ENCODE results near the gene ZNF486. TPM values are rescaled to one million over a fixed set of nuclear protein-coding genes. Genes with fewer than 3 reads are reported as not detected.
"Not testable (repeated sequence)": the region's sequence is repeated elsewhere in the genome, so short reads cannot be mapped to it uniquely, and the experiment has no call there.

The ZNF486 gene
- total RNA-seq, 1 donor from 2014 or later = 15.4 TPM

DNA sequence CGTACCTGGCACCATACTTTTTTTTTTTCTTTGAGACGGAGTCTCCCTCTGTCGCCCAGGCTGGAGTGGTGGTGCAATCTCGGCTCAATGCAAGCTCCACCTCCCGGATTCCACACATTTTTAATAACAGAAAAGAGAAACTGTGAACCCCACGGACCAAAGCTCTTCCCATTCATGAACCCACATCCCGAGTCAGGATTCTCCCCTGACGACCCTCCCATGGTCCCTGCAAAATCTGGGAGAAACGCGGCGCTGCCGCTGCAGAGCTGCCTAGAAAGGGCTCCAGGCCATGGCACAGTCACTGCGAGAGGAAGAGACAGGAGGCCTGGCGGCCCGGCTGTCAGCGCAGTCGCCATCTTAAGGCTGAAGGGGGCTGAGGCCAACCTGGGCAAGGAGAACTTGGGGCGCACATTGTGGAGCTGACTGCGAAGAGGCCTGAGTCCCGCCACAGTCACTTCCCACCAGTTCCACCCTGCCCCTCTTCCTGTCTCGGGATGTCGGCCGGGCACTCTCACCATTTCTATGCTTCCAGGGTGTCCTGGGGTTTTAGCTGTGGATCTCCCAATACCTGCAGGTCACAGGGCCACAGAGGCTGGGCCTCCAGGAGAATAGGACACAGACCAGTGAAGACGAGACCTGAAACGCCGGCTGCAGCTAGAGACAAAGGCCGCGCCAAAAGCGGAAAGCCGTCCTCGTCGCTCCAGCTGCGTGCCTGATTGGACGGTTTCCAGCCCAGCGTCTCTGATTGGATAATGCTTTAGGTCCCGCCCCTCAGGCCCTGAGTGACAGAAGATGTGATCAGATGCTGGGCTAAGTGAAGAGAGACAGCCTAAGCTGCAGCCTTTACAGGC lies 71.0 kb downstream of the ZNF486 start:
- peak; percentile 73 for DNase-seq (ENCODE audit: low read depth, low spot score)
- TF ChIP-seq, protein P1, sequence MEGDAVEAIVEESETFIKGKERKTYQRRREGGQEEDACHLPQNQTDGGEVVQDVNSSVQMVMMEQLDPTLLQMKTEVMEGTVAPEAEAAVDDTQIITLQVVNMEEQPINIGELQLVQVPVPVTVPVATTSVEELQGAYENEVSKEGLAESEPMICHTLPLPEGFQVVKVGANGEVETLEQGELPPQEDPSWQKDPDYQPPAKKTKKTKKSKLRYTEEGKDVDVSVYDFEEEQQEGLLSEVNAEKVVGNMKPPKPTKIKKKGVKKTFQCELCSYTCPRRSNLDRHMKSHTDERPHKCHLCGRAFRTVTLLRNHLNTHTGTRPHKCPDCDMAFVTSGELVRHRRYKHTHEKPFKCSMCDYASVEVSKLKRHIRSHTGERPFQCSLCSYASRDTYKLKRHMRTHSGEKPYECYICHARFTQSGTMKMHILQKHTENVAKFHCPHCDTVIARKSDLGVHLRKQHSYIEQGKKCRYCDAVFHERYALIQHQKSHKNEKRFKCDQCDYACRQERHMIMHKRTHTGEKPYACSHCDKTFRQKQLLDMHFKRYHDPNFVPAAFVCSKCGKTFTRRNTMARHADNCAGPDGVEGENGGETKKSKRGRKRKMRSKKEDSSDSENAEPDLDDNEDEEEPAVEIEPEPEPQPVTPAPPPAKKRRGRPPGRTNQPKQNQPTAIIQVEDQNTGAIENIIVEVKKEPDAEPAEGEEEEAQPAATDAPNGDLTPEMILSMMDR (conservative IDR thresholded peaks at IDR 0.05) = no peak
- no peaks in the 10 kb centered on the region for H3K27me3 Mint-ChIP-seq (ENCODE audit: low read depth)
- H3K4me1 Mint-ChIP-seq = peaks cover 4% of the 10 kb centered on the region
- peaks cover 20% of the 10 kb centered on the region for H3K36me3 Mint-ChIP-seq (ENCODE audit: low read depth)
- peak overlapping the region; percentile 100 for H3K27ac Mint-ChIP-seq (ENCODE audit: unreplicated experiment)
- H3K9me3 Mint-ChIP-seq = no peaks in the 10 kb centered on the region
- peak overlapping the region; percentile 100 for H3K4me3 Mint-ChIP-seq

DNA sequence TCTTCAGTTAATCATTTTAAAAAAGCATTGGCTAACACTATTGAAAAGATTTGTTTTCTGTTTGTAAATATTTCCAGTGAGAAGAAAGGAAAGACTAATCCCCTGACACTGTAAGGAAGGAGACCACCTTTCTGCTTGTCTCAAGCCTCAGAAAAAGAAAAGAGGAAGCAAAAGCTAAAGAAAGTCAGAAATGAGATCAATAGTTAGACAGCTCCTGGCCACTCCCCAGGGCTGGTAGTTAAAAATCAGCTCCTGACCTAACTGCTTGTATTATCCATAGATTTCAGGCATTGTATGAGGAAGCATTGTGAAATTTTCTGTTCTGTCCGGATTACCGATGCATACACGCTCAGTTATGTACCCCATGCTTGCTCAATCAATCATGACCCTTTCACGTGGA lies 76.6 kb downstream of the ZNF486 start:
- H3K4me3 Mint-ChIP-seq = no peak overlapping the region
- no peak overlapping the region for H3K27ac Mint-ChIP-seq (ENCODE audit: unreplicated experiment)
- no peaks in the 10 kb centered on the region for H3K4me1 Mint-ChIP-seq

DNA sequence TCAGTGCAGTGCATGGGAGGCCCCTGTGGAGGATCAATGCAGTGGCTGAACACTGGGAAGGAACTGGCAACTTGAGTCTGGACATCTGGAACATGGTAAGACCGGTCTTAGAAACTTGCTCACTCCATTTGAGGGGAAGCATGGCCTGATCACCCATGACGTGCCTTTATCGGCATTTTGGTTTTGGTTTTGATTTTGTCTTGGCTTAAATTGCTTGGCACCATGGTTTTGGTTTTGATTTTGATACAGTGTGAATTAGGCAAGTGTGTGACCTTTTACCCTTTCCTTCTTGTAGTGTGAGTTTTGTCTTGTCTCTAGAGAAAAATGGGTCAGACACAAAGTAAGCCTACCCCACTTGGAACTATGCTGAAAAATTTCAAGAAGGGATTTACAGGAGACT lies 77.3 kb downstream of the ZNF486 start:
- no peaks in the 10 kb centered on the region for H3K27me3 Mint-ChIP-seq (ENCODE audit: low read depth)
- DNase-seq (ENCODE audit: low read depth, low spot score) = no peak
- no peak overlapping the region for H3K27ac Mint-ChIP-seq (ENCODE audit: unreplicated experiment)
- H3K36me3 Mint-ChIP-seq (ENCODE audit: low read depth) = no peaks in the 10 kb centered on the region
- H3K9me3 Mint-ChIP-seq = no peaks in the 10 kb centered on the region
- TF ChIP-seq, protein P1 (conservative IDR thresholded peaks at IDR 0.05) = no peak
- H3K4me3 Mint-ChIP-seq = no peak overlapping the region
- H3K4me1 Mint-ChIP-seq = no peaks in the 10 kb centered on the region

More for the DNA sequence above, 76.6 kb downstream of the ZNF486 start:
- H3K9me3 Mint-ChIP-seq = no peaks in the 10 kb centered on the region
- no peak for DNase-seq (ENCODE audit: low read depth, low spot score)
- H3K27me3 Mint-ChIP-seq (ENCODE audit: low read depth) = no peaks in the 10 kb centered on the region
- TF ChIP-seq, protein P1 (conservative IDR thresholded peaks at IDR 0.05) = no peak
- no peaks in the 10 kb centered on the region for H3K36me3 Mint-ChIP-seq (ENCODE audit: low read depth)

DNA sequence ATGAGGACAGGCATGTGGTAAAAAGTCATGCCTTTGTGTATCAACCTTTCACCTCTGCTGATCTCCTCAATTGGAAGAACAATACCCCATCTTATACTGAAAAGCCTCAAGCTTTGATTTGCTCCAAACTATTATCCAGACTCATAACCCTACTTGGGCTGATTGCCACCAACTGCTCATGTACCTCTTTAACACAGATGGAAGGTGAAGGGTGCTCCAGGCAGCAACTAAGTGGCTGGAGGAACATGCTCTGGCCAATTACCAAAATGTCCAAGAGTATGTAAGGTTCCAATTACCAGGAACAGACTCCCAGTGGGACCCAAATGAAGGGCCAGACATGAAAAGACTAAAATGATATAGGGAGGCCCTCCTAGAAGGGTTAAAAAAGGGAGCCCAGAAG lies 78.3 kb downstream of the ZNF486 start:
- Mint-ChIP-seq H3K9me3 (no peaks in the 10 kb centered on the region), H3K4me3 (no peak overlapping the region), H3K27ac (ENCODE audit: unreplicated experiment) (no peak overlapping the region), H3K27me3 (ENCODE audit: low read depth) (no peaks in the 10 kb centered on the region), H3K36me3 (ENCODE audit: low read depth) (no peaks in the 10 kb centered on the region), H3K4me1 (no peaks in the 10 kb centered on the region)
- DNase-seq (ENCODE audit: low read depth, low spot score) = no peak
- TF ChIP-seq, protein P1 (conservative IDR thresholded peaks at IDR 0.05) = no peak

DNA sequence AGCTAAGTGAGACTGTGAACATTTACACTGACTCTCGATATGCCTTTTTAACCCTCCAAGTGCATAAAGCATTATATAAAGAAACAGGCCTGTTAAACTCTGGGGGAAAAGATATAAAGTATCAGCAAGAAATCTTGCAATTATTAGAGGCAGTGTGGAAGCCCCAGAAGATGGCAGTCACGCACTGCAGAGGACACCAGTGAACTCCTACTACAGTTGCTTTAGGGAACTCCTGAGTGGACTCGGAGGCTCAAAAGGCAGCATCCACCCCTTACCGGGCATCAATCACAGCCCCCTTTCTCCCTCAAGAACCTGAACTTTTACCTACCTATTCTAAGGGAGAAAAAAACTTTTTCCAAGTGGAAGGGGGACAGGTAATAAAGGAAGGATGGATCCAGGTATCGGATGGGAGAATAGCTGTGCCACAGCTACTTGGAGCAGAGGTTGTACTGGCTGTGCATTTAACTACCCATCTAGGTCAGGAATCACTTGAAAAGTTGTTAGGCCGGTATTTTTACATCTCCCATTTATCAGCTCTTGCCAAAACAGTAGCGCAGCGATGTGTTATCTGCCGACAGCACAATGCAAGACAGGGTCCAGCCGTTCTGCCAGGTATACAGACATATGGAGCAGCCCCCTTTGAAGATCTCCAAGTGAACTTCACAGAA lies 80.1 kb downstream of the ZNF486 start:
- no peaks in the 10 kb centered on the region for H3K9me3 Mint-ChIP-seq
- H3K4me3 Mint-ChIP-seq = no peak overlapping the region
- peak; percentile 14 for DNase-seq (ENCODE audit: low read depth, low spot score)
- H3K27me3 Mint-ChIP-seq (ENCODE audit: low read depth) = no peaks in the 10 kb centered on the region
- TF ChIP-seq, protein P1 (conservative IDR thresholded peaks at IDR 0.05) = peak; percentile 70
- no peak overlapping the region for H3K27ac Mint-ChIP-seq (ENCODE audit: unreplicated experiment)
- H3K4me1 Mint-ChIP-seq = no peaks in the 10 kb centered on the region
- H3K36me3 Mint-ChIP-seq (ENCODE audit: low read depth) = no peaks in the 10 kb centered on the region

DNA sequence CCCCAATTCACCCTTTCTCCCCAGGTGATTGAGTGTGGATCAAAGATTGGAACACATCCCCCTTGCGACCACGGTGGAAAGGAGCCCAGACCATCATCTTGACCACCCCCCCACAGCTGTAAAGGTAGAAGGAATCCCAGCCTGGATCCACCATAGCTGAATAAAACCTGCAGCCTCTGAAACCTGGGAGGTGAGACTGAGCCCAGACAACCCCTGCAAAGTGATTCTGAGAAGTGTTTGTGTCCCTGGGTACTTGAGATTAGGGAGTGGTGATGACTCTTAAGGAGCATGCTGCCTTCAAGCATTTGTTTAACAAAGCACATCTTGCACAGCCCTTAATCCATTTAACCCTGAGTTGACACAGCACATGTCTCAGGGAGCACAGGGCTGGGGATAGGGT lies 81.2 kb downstream of the ZNF486 start:
- not testable (repeated sequence) for H3K36me3 Mint-ChIP-seq (ENCODE audit: low read depth); H3K4me1 Mint-ChIP-seq; H3K9me3 Mint-ChIP-seq; H3K27me3 Mint-ChIP-seq (ENCODE audit: low read depth); H3K27ac Mint-ChIP-seq (ENCODE audit: unreplicated experiment); DNase-seq (ENCODE audit: low read depth, low spot score); H3K4me3 Mint-ChIP-seq
